ENCODE results near the gene OR2J2. TPM values are rescaled to one million over a fixed set of nuclear protein-coding genes. Genes with fewer than 3 reads are reported as not detected.
A peak's percentile ranks its signal among the peaks of the same experiment; 100 is the strongest.
"Not testable (repeated sequence)": the region's sequence is repeated elsewhere in the genome, so short reads cannot be mapped to it uniquely, and the experiment has no call there.

OR2J2 gene
- total and polyA plus RNA-seq, 4 donors, result not detected

DNA sequence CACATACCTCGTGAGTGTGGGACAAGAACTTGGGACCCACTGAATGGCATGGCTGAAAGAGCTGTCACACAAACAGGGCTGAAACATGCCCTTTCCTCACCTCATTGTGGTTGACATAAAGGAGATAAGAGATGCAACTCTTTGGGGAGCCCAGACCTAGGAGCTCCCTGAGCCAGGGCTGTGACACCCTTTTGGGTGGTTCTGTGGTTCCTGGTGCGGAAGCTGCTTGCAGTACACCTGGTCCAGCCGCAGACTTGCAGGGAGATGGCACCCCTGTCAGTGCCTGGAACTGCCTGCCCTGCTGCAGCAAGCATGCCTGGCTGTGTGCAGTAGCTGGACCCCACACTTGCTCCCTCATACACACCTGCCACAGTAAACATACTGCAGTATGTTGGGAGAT, 31.3 kb downstream of the OR2J2 start:
- H3K27ac ChIP-seq (ENCODE audit: low read depth in 1 of 2, low read length in 1 of 2), result no peak overlapping the region

GRCh38 chr6:29211488-29211887, 40.8 kb downstream of the OR2J2 start:
- no peaks in the 10 kb centered on the region for H3K36me3 ChIP-seq (ENCODE audit: control insufficient read depth in 4 of 4, insufficient read depth in 4 of 4, low read length in 4 of 4)
- H3K27ac ChIP-seq (ENCODE audit: low read depth in 1 of 2, low read length in 1 of 2), result no peak overlapping the region
- TF ChIP-seq, protein P1, sequence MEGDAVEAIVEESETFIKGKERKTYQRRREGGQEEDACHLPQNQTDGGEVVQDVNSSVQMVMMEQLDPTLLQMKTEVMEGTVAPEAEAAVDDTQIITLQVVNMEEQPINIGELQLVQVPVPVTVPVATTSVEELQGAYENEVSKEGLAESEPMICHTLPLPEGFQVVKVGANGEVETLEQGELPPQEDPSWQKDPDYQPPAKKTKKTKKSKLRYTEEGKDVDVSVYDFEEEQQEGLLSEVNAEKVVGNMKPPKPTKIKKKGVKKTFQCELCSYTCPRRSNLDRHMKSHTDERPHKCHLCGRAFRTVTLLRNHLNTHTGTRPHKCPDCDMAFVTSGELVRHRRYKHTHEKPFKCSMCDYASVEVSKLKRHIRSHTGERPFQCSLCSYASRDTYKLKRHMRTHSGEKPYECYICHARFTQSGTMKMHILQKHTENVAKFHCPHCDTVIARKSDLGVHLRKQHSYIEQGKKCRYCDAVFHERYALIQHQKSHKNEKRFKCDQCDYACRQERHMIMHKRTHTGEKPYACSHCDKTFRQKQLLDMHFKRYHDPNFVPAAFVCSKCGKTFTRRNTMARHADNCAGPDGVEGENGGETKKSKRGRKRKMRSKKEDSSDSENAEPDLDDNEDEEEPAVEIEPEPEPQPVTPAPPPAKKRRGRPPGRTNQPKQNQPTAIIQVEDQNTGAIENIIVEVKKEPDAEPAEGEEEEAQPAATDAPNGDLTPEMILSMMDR (IDR thresholded peaks at IDR 0.05; ENCODE audit: control extremely low read depth, extremely low read depth), result no peak
- H3K4me3 ChIP-seq, result no peak overlapping the region
- H3K27me3 ChIP-seq (ENCODE audit: control insufficient read depth in 3 of 3, insufficient read depth in 3 of 3, low read length in 2 of 3), result no peaks in the 10 kb centered on the region
- H3K9ac ChIP-seq (ENCODE audit: insufficient read depth in 1 of 2, low read length in 2 of 2), result no peak overlapping the region
- H3K9me3 ChIP-seq (ENCODE audit: control insufficient read depth in 4 of 4, insufficient read depth in 3 of 4, low read length in 3 of 4), result no peaks in the 10 kb centered on the region
- H3K4me1 ChIP-seq (ENCODE audit: control insufficient read depth in 5 of 5, insufficient read depth in 5 of 5, low read length in 5 of 5), result no peaks in the 10 kb centered on the region
- 88 to 92% methylated on average over 2 of the region's 2 CpGs for WGBS, 2 donors
- no peak for ATAC-seq (ENCODE audit: insufficient read depth, low FRiP score)
- DNase-seq, result no peak

More for the DNA sequence above, 31.3 kb downstream of the OR2J2 start:
- no peaks in the 10 kb centered on the region for H3K27me3 ChIP-seq (ENCODE audit: control insufficient read depth in 3 of 3, insufficient read depth in 3 of 3, low read length in 2 of 3)
- H3K4me1 ChIP-seq (ENCODE audit: control insufficient read depth in 5 of 5, insufficient read depth in 5 of 5, low read length in 5 of 5), result no peaks in the 10 kb centered on the region
- no peak overlapping the region for H3K9ac ChIP-seq (ENCODE audit: insufficient read depth in 1 of 2, low read length in 2 of 2)
- TF ChIP-seq, protein P1 (IDR thresholded peaks at IDR 0.05; ENCODE audit: control extremely low read depth, extremely low read depth), result no peak
- H3K36me3 ChIP-seq (ENCODE audit: control insufficient read depth in 4 of 4, insufficient read depth in 4 of 4, low read length in 4 of 4), result no peaks in the 10 kb centered on the region
- WGBS, 2 donors, result 91 to 92% methylated on average over 3 of the region's 3 CpGs
- H3K4me3 ChIP-seq, result no peak overlapping the region
- peaks cover 0 to 2% (median 0%) of the 10 kb centered on the region in 4 donors for H3K9me3 ChIP-seq (ENCODE audit: control insufficient read depth in 4 of 4, insufficient read depth in 3 of 4, low read length in 3 of 4)
- ATAC-seq (ENCODE audit: insufficient read depth, low FRiP score) (no peak), DNase-seq (no peak)

DNA sequence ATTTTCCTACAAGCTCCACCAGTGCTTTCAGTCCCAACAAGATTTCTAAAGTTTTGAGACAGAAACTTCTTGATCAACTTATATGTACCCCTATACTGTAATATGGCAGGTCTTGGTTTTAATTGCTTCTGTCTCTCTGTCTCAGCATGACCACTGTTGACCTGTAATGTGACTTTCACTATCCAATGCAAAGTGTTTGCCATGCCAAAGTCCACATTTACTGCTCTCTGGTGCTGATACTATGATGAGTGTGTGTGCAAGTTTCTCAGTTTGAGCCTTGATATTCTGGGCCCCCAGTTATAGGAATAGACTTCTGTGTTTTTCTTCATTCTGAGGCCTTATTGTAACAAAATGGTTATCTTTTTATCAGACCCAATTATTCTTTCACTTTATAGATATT, 45.8 kb downstream of the OR2J2 start:
- no peak overlapping the region for H3K27ac ChIP-seq (ENCODE audit: low read depth in 1 of 2, low read length in 1 of 2)
- DNase-seq (no peak), ATAC-seq (ENCODE audit: insufficient read depth, low FRiP score) (no peak)
- H3K4me1 ChIP-seq (ENCODE audit: control insufficient read depth in 5 of 5, insufficient read depth in 5 of 5, low read length in 5 of 5), result no peaks in the 10 kb centered on the region
- TF ChIP-seq, protein P1 (IDR thresholded peaks at IDR 0.05; ENCODE audit: control extremely low read depth, extremely low read depth), result no peak
- H3K4me3 ChIP-seq, result no peak overlapping the region
- H3K27me3 ChIP-seq (ENCODE audit: control insufficient read depth in 3 of 3, insufficient read depth in 3 of 3, low read length in 2 of 3), result no peaks in the 10 kb centered on the region
- no peaks in the 10 kb centered on the region for H3K36me3 ChIP-seq (ENCODE audit: control insufficient read depth in 4 of 4, insufficient read depth in 4 of 4, low read length in 4 of 4)
- H3K9me3 ChIP-seq (ENCODE audit: control insufficient read depth in 4 of 4, insufficient read depth in 3 of 4, low read length in 3 of 4), result peaks cover 0 to 6% (median 0%) of the 10 kb centered on the region in 4 donors
- no peak overlapping the region for H3K9ac ChIP-seq (ENCODE audit: insufficient read depth in 1 of 2, low read length in 2 of 2)

GRCh38 chr6:29217242-29217641, 46.5 kb downstream of the OR2J2 start:
- not testable (repeated sequence) for H3K36me3 ChIP-seq (ENCODE audit: control insufficient read depth in 4 of 4, insufficient read depth in 4 of 4, low read length in 4 of 4); H3K9me3 ChIP-seq (ENCODE audit: control insufficient read depth in 4 of 4, insufficient read depth in 3 of 4, low read length in 3 of 4); H3K4me1 ChIP-seq (ENCODE audit: control insufficient read depth in 5 of 5, insufficient read depth in 5 of 5, low read length in 5 of 5); DNase-seq; H3K27me3 ChIP-seq (ENCODE audit: control insufficient read depth in 3 of 3, insufficient read depth in 3 of 3, low read length in 2 of 3); H3K27ac ChIP-seq (ENCODE audit: low read depth in 1 of 2, low read length in 1 of 2); H3K9ac ChIP-seq (ENCODE audit: insufficient read depth in 1 of 2, low read length in 2 of 2); H3K4me3 ChIP-seq; ATAC-seq (ENCODE audit: insufficient read depth, low FRiP score)
- WGBS, 2 donors, result 50 to 85% methylated on average over 2 of the region's 2 CpGs

DNA sequence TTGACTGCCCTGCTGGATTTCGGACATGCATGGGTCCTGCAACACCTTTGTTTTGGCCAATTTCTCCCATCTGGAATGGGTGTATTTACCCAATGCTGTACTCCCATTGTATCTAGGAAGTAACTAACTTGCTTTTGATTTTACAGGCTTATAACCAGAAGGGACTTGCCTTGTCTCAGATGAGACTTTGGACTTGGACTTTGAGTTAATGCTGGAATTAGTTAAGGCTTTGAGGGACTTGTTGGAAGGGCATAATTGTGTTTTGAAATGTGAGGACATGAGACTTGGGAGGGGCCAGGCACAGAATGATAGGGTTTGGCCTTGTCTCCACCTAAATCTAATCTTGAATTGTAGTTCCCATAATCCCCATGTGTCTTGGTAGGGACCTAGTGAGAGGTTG, 47.3 kb downstream of the OR2J2 start:
- H3K36me3 ChIP-seq (ENCODE audit: control insufficient read depth in 4 of 4, insufficient read depth in 4 of 4, low read length in 4 of 4); H3K4me3 ChIP-seq; DNase-seq; ATAC-seq (ENCODE audit: insufficient read depth, low FRiP score); H3K27me3 ChIP-seq (ENCODE audit: control insufficient read depth in 3 of 3, insufficient read depth in 3 of 3, low read length in 2 of 3); H3K9ac ChIP-seq (ENCODE audit: insufficient read depth in 1 of 2, low read length in 2 of 2); H3K4me1 ChIP-seq (ENCODE audit: control insufficient read depth in 5 of 5, insufficient read depth in 5 of 5, low read length in 5 of 5); H3K9me3 ChIP-seq (ENCODE audit: control insufficient read depth in 4 of 4, insufficient read depth in 3 of 4, low read length in 3 of 4): not testable (repeated sequence)
- H3K27ac ChIP-seq (ENCODE audit: low read depth in 1 of 2, low read length in 1 of 2), result peak overlapping the region in 1 of 2 donors; percentile 24
- WGBS, 2 donors, result 67 to 79% methylated on average over 1 of the region's 1 CpG

Measured in lung (tissue), 12 donors.